Inferior parietal cortex (tissue), 1 donor: ENCODE data around the gene ZHX3.
"Not testable (repeated sequence)": the region's sequence is repeated elsewhere in the genome, so short reads cannot be mapped to it uniquely, and the experiment has no call there.

ENCODE experiments used
- DNase-seq: peaks from one replicate; pipeline ENCODE4 v3.0.0-alpha.2; 2016; ENCODE audit errors: extremely low spot score

The ZHX3 gene

GRCh38 chr20:41135888-41136679 is 181.4 kb downstream of the ZHX3 start:
- DNase-seq = no peak

GRCh38 chr20:41135187-41135887 is 182.2 kb downstream of the ZHX3 start:
- DNase-seq = no peak

GRCh38 chr20:41134362-41135186 is 183.0 kb downstream of the ZHX3 start:
- DNase-seq = no peak

- no peak for DNase-seq
Measured at GRCh38 chr20:41133709-41134361, 183.7 kb downstream of the ZHX3 start.

GRCh38 chr20:41132388-41132775 is 185.1 kb downstream of the ZHX3 start:
- not testable (repeated sequence) for DNase-seq

- no peak for DNase-seq
Measured at GRCh38 chr20:41131594-41132387, 185.7 kb downstream of the ZHX3 start.
